HepG2 (cell line): ENCODE results near the gene RNF114. TPM values are rescaled to one million over a fixed set of nuclear protein-coding genes. Genes with fewer than 3 reads are reported as not detected.

ENCODE experiments used
- GATAD1 ChIP-seq: IDR thresholded peaks from 2 replicates; pipeline ENCODE4 v1.6.1; 2016; ENCODE audit warnings: missing genetic modification reagents, missing compliant biosample characterization
- HCFC1 ChIP-seq: fragments of 150-350 bp; IDR thresholded peaks from 2 replicates; pipeline ENCODE4 v1.6.1; 2014; ENCODE audit warnings: low read depth, low read length
- HIVEP1 ChIP-seq: sonication (generic); formaldehyde crosslinking; IDR thresholded peaks from 2 replicates; pipeline ENCODE4 v1.4.0; 2020; ENCODE audit warnings: mild to moderate bottlenecking, missing genetic modification reagents
- KLF16 ChIP-seq, 2 experiments: sonication (generic) in 1 of 2; formaldehyde crosslinking in 1 of 2; IDR thresholded peaks; 2 replicates each; pipeline versions ENCODE4 v1.6.1 to v1.8.0; 2016 to 2023; ENCODE audit warnings: missing genetic modification reagents in 2 of 2, missing compliant biosample characterization in 1 of 2
- NCOR1 ChIP-seq: fragments of 200-600 bp; sonication (generic); IDR thresholded peaks from 2 replicates; pipeline ENCODE4 v1.7.0; 2017; ENCODE audit warnings: antibody characterized with exemption, low read length, borderline replicate concordance
- NR2F1 ChIP-seq, 2 experiments: fragments of 450-650 bp in 1 of 2; formaldehyde crosslinking in 1 of 2; IDR thresholded peaks; 2 replicates each; pipeline versions ENCODE4 v1.5.0 to v1.6.1; 2016 to 2020; ENCODE audit warnings: mild to moderate bottlenecking in 1 of 2, missing compliant biosample characterization in 1 of 2, missing genetic modification reagents in 1 of 2, moderate library complexity in 1 of 2
- SNAI1 ChIP-seq: sonication (generic); formaldehyde crosslinking; IDR thresholded peaks from 2 replicates; pipeline ENCODE4 v1.5.0; 2020; ENCODE audit warnings: mild to moderate bottlenecking, missing genetic modification reagents, borderline replicate concordance
- TGIF2 ChIP-seq: IDR thresholded peaks from 2 replicates; pipeline ENCODE4 v1.6.1; 2016; ENCODE audit warnings: control low read depth, missing compliant biosample characterization
- XRCC5 ChIP-seq: fragments of 200-400 bp; formaldehyde crosslinking; optimal IDR thresholded peaks from 2 replicates; pipeline ENCODE3; 2017; ENCODE audit warnings: mild to moderate bottlenecking, low read length
- ZFY ChIP-seq: sonication (generic); formaldehyde crosslinking; IDR thresholded peaks from 2 replicates; pipeline ENCODE4 v1.4.0; 2020; ENCODE audit warnings: missing genetic modification reagents
- ZNF251 ChIP-seq: sonication (generic); formaldehyde crosslinking; IDR thresholded peaks from 2 replicates; pipeline ENCODE4 v1.9.0; 2021; ENCODE audit warnings: mild to moderate bottlenecking, missing genetic modification reagents
- ZNF34 ChIP-seq: sonication (generic); formaldehyde crosslinking; IDR thresholded peaks from 2 replicates; pipeline ENCODE4 v1.4.0; 2020; ENCODE audit warnings: mild to moderate bottlenecking, missing genetic modification reagents, borderline replicate concordance
- ZNF629 ChIP-seq: sonication (generic); formaldehyde crosslinking; conservative IDR thresholded peaks from 2 replicates; pipeline ENCODE4 v1.5.0; 2020; ENCODE audit warnings: missing genetic modification reagents
- polyA plus RNA-seq, 8 experiments: library from polyadenylated mRNA; depleted of rRNA in 3 of 8; stranded (reverse) in 7 of 8; unstranded in 1 of 8; fragments of >200 nt; fragmentation: Illumina TruSeq in 4 of 8; extraction: Trizol in 4 of 8; gene quantifications; 2 replicates each; pipeline versions ENCODE4 v1.2.1 to v1.2.3, GENCODE V29; 2011 to 2016; ENCODE audit warnings: low read depth in 4 of 8, missing spikeins in 1 of 8, mixed read lengths in 1 of 8; ENCODE audit not compliant: insufficient read depth in 1 of 8
- total RNA-seq, 5 experiments: library from RNA; depleted of rRNA; stranded (reverse); fragments of >200 nt; fragmentation: Illumina TruSeq; extraction: Trizol; gene quantifications; 2 replicates each; pipeline ENCODE4 v1.2.3, GENCODE V29; 2016; ENCODE audit warnings: low read depth in 1 of 5
- TF ChIP-seq, protein P1 (sequence below): sonication (generic); formaldehyde crosslinking; IDR thresholded peaks from 2 replicates; pipeline ENCODE4 v1.4.0; 2020; ENCODE audit warnings: missing genetic modification reagents, borderline replicate concordance
- TF ChIP-seq, protein P2 (sequence below): sonication (generic); formaldehyde crosslinking; IDR thresholded peaks from 2 replicates; pipeline ENCODE4 v1.4.0; 2020; ENCODE audit warnings: mild to moderate bottlenecking, missing genetic modification reagents
- TF ChIP-seq, protein P3 (sequence below): sonication (generic); formaldehyde crosslinking; IDR thresholded peaks from 2 replicates; pipeline ENCODE4 v1.5.0; 2020; ENCODE audit warnings: missing genetic modification reagents, mild to moderate bottlenecking, borderline replicate concordance
- TF ChIP-seq, protein P4 (sequence below): sonication (generic); formaldehyde crosslinking; IDR thresholded peaks from 2 replicates; pipeline ENCODE4 v1.4.0; 2020; ENCODE audit warnings: missing genetic modification reagents
- TF ChIP-seq, protein P5 (sequence below): IDR thresholded peaks from 2 replicates; pipeline ENCODE4 v1.6.1; 2012; ENCODE audit warnings: inconsistent platforms

The RNF114 gene
- total and polyA plus RNA-seq, 2 of the 13 experiments (the other 11 are each of a cell fraction or from before 2014, with no cell fraction given), result 119 to 126 TPM

DNA sequence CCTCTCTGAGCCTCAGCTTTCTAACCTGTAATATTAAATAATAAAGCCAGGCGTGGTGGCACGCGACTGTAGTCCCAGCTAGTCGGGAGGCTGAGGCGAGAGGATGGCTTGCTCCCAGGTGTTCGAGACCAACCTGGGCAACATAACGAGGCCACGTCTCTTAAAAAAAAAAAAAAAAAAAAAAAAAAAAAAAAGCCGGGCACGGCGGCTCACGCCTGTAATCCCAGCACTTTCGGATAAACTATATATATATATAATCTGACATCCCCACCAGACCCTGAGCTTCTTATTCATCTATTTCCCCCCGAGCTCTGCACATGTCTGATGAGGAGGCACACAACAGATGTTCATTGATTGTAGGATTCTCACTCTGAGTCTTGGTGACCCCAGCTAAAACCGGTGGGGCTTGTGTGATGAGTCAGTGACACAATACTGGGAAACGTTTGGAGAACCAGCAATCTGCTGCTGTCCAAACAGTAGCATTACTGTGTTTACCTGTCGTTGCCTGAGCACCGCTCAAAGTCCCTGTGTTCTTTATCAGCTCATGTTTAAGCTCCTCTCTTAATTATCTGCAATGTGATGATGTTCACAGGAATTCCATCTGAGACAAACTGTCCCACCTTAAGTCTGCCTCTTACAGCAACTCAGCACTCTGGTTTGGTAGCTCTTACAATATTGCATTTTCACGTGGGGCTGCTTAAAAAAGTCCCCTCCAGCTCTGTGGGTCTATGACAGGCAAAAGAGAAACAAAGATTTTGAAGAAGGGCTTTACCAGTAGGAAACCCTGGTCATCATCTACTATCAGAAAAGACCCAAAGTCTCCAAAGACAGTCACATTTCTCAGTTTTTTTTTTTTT, 19.8 kb upstream of the RNF114 start (continued):
- TF ChIP-seq NR2F1 (CRISPR knock-in tag; IDR thresholded peaks at IDR 0.05), result peak; percentile 12 to 44; a peak in 2 of 4 replicates
- no peak for TF ChIP-seq SNAI1 (CRISPR knock-in tag)
- TF ChIP-seq ZFY (CRISPR knock-in tag), result no peak; the same call in 1 of the 2 replicates
- TF ChIP-seq ZNF629, result peak; percentile 56; the same call in 1 of the 2 replicates
- TF ChIP-seq, protein P1, sequence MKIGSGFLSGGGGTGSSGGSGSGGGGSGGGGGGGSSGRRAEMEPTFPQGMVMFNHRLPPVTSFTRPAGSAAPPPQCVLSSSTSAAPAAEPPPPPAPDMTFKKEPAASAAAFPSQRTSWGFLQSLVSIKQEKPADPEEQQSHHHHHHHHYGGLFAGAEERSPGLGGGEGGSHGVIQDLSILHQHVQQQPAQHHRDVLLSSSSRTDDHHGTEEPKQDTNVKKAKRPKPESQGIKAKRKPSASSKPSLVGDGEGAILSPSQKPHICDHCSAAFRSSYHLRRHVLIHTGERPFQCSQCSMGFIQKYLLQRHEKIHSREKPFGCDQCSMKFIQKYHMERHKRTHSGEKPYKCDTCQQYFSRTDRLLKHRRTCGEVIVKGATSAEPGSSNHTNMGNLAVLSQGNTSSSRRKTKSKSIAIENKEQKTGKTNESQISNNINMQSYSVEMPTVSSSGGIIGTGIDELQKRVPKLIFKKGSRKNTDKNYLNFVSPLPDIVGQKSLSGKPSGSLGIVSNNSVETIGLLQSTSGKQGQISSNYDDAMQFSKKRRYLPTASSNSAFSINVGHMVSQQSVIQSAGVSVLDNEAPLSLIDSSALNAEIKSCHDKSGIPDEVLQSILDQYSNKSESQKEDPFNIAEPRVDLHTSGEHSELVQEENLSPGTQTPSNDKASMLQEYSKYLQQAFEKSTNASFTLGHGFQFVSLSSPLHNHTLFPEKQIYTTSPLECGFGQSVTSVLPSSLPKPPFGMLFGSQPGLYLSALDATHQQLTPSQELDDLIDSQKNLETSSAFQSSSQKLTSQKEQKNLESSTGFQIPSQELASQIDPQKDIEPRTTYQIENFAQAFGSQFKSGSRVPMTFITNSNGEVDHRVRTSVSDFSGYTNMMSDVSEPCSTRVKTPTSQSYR (CRISPR knock-in tag), result 0 out of 2 replicates have a peak, but pooled peaks have one; percentile 52
- peak; percentile 46 for TF ChIP-seq XRCC5
- no peak for TF ChIP-seq HIVEP1 (CRISPR knock-in tag)
- no peak for TF ChIP-seq ZNF251 (CRISPR knock-in tag)
- TF ChIP-seq KLF16 (CRISPR knock-in tag; IDR thresholded peaks at IDR 0.05), result peak in 1 of 2 experiments; percentile 69; a peak in 2 of 4 replicates
- no peak for TF ChIP-seq ZNF34
- TF ChIP-seq HCFC1, result no peak
- TF ChIP-seq, protein P2, sequence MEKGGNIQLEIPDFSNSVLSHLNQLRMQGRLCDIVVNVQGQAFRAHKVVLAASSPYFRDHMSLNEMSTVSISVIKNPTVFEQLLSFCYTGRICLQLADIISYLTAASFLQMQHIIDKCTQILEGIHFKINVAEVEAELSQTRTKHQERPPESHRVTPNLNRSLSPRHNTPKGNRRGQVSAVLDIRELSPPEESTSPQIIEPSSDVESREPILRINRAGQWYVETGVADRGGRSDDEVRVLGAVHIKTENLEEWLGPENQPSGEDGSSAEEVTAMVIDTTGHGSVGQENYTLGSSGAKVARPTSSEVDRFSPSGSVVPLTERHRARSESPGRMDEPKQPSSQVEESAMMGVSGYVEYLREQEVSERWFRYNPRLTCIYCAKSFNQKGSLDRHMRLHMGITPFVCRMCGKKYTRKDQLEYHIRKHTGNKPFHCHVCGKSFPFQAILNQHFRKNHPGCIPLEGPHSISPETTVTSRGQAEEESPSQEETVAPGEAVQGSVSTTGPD, result no peak
- TF ChIP-seq, protein P3, sequence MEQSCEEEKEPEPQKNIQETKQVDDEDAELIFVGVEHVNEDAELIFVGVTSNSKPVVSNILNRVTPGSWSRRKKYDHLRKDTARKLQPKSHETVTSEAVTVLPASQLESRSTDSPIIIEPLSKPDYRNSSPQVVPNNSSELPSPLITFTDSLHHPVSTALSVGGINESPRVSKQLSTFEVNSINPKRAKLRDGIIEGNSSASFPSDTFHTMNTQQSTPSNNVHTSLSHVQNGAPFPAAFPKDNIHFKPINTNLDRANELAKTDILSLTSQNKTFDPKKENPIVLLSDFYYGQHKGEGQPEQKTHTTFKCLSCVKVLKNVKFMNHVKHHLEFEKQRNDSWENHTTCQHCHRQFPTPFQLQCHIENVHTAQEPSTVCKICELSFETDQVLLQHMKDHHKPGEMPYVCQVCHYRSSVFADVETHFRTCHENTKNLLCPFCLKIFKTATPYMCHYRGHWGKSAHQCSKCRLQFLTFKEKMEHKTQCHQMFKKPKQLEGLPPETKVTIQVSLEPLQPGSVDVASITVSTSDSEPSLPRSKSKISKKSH (CRISPR knock-in tag), result no peak
- TF ChIP-seq, protein P4, sequence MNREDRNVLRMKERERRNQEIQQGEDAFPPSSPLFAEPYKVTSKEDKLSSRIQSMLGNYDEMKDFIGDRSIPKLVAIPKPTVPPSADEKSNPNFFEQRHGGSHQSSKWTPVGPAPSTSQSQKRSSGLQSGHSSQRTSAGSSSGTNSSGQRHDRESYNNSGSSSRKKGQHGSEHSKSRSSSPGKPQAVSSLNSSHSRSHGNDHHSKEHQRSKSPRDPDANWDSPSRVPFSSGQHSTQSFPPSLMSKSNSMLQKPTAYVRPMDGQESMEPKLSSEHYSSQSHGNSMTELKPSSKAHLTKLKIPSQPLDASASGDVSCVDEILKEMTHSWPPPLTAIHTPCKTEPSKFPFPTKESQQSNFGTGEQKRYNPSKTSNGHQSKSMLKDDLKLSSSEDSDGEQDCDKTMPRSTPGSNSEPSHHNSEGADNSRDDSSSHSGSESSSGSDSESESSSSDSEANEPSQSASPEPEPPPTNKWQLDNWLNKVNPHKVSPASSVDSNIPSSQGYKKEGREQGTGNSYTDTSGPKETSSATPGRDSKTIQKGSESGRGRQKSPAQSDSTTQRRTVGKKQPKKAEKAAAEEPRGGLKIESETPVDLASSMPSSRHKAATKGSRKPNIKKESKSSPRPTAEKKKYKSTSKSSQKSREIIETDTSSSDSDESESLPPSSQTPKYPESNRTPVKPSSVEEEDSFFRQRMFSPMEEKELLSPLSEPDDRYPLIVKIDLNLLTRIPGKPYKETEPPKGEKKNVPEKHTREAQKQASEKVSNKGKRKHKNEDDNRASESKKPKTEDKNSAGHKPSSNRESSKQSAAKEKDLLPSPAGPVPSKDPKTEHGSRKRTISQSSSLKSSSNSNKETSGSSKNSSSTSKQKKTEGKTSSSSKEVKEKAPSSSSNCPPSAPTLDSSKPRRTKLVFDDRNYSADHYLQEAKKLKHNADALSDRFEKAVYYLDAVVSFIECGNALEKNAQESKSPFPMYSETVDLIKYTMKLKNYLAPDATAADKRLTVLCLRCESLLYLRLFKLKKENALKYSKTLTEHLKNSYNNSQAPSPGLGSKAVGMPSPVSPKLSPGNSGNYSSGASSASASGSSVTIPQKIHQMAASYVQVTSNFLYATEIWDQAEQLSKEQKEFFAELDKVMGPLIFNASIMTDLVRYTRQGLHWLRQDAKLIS (CRISPR knock-in tag), result no peak; the same call in 1 of the 2 replicates
- TF ChIP-seq, protein P5, sequence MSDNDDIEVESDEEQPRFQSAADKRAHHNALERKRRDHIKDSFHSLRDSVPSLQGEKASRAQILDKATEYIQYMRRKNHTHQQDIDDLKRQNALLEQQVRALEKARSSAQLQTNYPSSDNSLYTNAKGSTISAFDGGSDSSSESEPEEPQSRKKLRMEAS, result peak; percentile 81
- peak; percentile 77 for TF ChIP-seq GATAD1 (CRISPR knock-in tag)
- peak; percentile 93 for TF ChIP-seq TGIF2 (CRISPR knock-in tag)
- peak; percentile 46 for TF ChIP-seq NCOR1
